Stimulated activated CD8-positive, alpha-beta memory T cell treated with anti-CD3 and anti-CD28 coated beads, Interleukin-7, amount 100 ng/mL, for 4 hours (primary cell): ENCODE results near the gene CCDC182.

Source experiments
- DNase-seq, 2 donors: peaks; one replicate each; pipeline ENCODE4 v3.0.0-alpha.2; 2020; ENCODE audit warnings: low read depth in 2 of 2

The CCDC182 gene

GRCh38 chr17:57726838-57727237 lies 18.3 kb downstream of the CCDC182 start:
- DNase-seq, result no peak

GRCh38 chr17:57726213-57726790 lies 18.8 kb downstream of the CCDC182 start:
- DNase-seq, result no peak

DNA sequence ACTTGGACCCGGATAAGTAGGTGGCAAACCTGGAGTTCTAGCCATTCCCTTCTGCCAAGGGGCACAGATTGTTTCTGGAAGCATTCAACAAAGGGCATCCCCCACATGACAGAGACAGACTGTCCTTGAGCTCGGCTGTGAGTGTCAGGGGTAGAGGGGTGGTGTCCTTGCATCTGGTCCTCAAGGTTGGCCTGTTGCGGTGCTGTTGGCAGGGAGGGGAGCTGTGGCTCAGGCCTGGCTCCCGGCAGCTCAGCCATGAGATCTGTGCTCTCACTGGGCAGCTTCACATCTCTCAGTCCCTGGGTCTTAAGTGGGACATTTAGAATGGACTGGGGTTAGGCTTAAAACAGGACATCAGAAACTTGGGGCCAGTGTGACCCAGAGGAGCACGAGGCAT lies 20.4 kb downstream of the CCDC182 start:
- no peak for DNase-seq

DNA sequence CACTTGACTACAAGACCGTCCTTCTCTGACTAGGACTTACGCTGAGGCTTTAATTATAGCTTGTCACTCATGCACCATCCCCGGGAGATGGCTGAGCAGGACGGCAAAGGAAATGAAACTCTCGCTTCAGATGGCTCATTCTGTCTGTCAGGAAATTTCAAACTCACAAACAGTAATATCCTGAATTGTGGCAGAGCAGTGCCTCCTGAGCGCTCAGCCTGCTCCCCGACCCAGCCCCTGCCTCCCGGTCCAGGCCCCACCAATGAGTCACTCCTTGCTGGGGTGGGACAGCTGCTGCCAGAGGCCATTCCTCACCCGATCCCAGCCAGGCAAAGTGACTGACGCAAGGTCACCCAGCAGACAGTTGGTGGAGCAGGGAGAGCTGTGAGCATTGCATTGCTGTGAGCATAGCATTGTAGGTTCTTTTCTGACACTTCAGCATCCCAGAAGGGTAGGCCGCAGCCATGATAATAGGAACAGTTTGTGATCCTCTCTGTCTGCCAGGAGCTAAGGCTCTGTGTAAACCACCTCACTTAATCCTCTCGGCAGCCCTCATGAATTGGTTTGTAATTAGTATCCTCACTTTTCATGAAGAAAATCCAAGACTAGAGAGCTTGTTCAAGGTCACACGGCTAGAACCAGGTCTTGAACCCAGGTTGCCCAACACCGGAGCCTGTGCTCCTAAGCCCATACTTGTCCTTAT lies 20.9 kb downstream of the CCDC182 start:
- no peak for DNase-seq

GRCh38 chr17:57723427-57724025 lies 21.6 kb downstream of the CCDC182 start:
- no peak for DNase-seq

DNA sequence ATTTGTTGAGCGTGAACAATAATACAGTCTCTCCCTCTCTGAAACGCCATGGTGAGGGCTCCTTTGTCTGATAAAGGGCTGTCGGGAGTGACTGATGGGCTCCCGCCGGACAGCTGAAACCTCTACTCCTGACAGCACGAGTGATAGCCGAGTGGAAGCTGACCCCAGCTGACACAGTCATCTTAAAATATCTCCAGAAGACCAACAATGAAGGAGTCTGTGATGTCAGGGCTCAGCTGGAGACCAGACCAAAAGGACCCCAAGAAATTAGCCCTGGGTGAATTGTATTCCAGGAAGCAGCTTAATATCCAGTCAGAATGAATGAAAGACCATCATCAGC lies 22.4 kb downstream of the CCDC182 start:
- DNase-seq, result no peak

DNA sequence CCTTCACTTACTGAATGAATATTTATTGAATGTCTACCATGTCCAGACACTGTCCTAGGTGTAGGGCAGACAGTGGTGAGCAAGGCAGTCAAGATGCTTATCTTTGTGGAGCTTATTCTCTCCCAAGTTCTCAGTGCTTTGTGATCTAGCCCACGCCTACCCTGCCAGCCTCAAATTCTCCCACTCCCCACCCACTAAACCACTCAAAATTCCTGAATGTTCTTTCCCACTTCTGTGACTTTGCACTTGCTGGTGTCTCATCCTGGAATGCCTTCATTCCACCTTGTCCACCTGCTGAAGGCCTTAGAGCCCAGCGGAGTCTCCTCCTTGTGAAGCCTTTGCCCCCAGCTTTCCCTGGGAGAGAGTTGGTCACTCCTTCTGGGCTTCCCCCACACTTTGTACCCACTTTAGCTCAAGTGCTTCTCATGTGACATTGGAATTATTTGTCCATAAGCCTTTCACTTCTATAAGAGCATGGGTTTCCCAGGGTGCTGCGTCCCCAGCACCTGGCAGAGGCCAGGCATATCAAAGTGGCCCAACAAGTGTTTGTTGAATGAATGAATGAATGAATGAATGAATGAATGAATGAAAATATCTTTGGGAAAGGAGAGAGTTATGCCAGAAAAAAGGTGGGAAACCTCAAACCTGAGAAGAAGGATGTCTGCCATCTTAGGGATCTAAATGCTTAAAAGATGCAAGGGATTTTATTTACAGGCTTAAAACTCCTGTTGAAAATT lies 23.0 kb downstream of the CCDC182 start:
- no peak for DNase-seq

GRCh38 chr17:57720386-57721035 lies 24.6 kb downstream of the CCDC182 start:
- no peak for DNase-seq

DNA sequence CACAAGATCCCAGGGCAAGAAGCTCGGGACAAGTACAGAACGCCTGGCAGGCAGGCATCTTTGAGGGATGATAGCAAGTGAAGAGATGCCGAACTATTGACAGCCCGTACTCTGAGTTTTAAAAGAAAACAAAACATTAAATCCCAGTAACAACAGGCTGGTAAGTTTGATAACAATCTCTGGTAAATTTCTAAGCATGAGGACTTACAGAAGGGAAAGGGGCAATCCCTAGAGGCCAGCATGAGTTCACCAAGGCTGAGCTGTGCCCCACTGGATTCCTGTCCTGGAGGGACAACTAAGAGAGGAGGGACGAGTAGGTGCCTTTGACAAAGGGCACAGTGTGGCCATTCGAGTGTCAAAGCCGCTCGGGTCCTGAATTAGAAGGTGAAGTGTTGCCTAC lies 26.2 kb downstream of the CCDC182 start:
- DNase-seq, result no peak

DNA sequence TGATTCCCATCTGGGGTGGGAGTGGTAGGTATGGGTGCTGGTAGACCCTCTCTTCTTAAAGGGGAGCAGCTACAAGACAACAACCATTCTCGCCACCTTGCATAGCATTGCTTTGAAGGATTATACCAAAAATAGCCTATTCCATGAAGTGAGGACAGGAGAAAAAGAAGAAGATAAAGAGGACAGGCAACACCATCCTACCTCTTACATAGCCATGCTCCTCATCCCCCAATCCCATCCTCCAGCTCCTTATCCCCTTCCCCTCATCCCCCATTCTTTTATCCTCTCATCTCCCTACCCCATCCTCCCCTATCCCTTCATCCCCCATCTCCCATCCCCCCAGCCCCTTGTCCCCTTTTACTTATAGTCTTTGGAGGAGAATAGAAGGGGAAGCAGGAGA lies 29.1 kb downstream of the CCDC182 start:
- DNase-seq, result no peak

- DNase-seq, result no peak
Measured at GRCh38 chr17:57714665-57715180, 30.4 kb downstream of the CCDC182 start.

DNA sequence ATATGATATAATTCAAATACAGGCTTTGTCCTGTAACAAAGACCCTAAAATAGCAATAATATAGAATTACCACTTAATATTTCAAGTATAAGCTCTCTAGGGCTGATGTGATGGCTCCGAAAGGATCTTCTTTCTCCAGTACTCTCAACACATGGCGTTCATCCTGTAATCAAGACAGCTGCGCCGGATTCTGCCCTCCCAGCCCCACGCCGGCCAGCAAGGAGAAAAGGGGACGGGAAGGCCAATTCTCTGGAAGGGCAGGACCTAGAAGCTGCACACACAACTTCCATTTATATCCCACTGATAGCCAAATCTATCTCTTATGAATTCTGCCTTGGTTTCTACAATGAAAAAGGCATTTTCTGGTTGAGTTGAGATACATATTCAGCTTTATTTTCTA lies 32.0 kb downstream of the CCDC182 start:
- no peak for DNase-seq

GRCh38 chr17:57708410-57708809 lies 36.7 kb downstream of the CCDC182 start:
- DNase-seq, result no peak

GRCh38 chr17:57707892-57708291 lies 37.2 kb downstream of the CCDC182 start:
- no peak for DNase-seq

DNA sequence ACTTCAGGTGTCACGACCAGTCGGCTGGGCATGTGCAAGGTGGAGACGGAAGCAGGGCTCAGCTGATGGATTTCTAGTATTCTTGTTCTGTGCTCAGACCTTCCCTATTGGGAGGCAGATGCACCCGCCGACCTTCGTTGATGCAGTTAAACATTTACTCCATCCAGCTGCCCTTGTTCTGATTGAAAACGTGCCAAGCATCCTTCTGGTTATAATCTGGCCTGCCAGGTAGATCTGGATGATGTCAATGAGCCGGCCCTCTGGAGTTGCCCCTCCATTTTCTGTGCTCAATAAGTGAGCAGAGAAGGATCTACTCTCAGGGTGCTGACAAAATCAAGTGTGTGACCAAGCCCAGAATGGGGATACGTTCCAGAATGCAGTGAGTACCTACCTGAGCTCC lies 38.3 kb downstream of the CCDC182 start:
- DNase-seq, result no peak

- DNase-seq, result no peak
Measured at GRCh38 chr17:57705921-57706695, 39.0 kb downstream of the CCDC182 start.

DNA sequence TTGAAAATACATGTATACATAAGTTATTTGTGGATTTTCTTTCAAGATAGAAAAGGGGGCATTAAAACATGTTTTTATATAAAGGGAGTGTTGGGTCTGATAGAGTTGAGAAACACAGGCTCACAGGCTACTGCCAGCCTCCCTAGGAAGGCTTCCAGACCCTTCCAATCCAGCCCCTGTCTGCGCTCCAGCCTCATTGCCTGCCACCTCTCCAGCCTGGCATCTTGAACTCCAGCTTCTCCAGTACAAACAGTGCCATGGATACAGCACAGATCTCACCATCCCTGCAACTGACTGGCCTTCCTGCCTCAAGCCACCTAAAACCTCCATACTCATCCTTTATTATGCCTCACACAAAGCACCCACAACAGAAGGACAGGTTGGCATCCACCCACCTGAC lies 40.7 kb downstream of the CCDC182 start:
- DNase-seq, result no peak

GRCh38 chr17:57703273-57703672 lies 41.8 kb downstream of the CCDC182 start:
- no peak for DNase-seq

DNA sequence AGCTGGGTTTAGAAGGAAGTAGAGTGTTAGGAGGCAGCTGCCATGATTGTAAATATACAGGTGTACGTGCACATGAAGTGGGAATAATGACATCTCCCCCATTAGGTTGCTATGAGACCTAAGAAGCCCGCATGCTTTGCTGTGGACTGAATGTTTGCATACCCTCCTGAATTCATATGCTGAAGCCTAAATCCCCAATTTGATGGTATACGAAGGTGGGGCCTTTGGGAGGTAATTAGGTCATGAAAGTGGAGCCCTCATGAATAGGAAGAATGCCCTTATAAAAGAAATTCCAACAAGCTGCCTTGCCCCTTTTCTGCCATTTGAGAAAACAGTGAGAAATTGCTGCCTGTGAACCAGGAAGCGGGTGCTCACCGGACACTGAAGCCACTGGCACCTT lies 44.0 kb downstream of the CCDC182 start:
- DNase-seq, result no peak

DNA sequence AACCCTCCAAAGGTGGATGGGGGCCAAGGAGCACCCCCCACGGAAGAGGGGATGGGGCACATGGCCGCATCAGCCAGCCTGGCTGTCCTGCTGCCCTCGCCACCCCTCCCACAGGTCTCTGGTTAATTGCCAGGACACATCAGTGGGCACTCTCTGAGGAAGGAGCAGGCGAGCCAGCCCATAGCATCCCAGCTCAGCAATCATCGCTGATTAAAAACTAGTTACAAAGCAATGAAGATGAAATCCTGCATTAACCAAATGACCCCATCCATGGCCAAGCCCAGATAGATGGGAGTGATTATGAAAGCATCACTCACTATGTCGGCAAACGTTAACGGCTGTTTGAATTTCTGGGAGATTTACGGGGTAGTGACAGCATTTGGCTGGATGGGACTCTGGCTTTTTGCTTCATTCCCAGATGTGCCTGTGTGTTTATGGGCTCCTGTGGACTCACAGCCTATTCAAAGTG lies 45.3 kb downstream of the CCDC182 start:
- DNase-seq, result no peak
